HepG2 (cell line): ENCODE data around the gene NBEAL1. TPM values are rescaled to one million over a fixed set of nuclear protein-coding genes. Genes with fewer than 3 reads are reported as not detected.
A peak's percentile ranks its signal among the peaks of the same experiment; 100 is the strongest.

Source experiments
- HOXD1 ChIP-seq: sonication (generic); formaldehyde crosslinking; IDR thresholded peaks from 2 replicates; pipeline ENCODE4 v1.5.0; 2020; ENCODE audit warnings: missing genetic modification reagents
- MIXL1 ChIP-seq: IDR thresholded peaks from 2 replicates; pipeline ENCODE4 v1.6.1; 2016
- MTA1 ChIP-seq: sonication (generic); formaldehyde crosslinking; IDR thresholded peaks from 2 replicates; pipeline ENCODE4 v1.4.0; 2020; ENCODE audit warnings: missing genetic modification reagents, mild to moderate bottlenecking, borderline replicate concordance
- MYC ChIP-seq: sonication (generic); formaldehyde crosslinking; IDR thresholded peaks from 2 replicates; pipeline ENCODE4 v1.9.0; 2021; ENCODE audit warnings: missing genetic modification reagents, borderline replicate concordance
- NFRKB ChIP-seq: fragments of 450-650 bp; IDR thresholded peaks from 2 replicates; pipeline ENCODE4 v1.6.1; 2017
- NFYC ChIP-seq: IDR thresholded peaks from 2 replicates; pipeline ENCODE4 v1.6.1; 2016; ENCODE audit warnings: missing genetic modification reagents, missing compliant biosample characterization
- NONO ChIP-seq, 2 experiments: fragments of 450-650 bp in 1 of 2; sonication (generic) in 1 of 2; formaldehyde crosslinking in 1 of 2; IDR thresholded peaks in 1 of 2; conservative IDR thresholded peaks in 1 of 2; 2 replicates each; pipeline versions ENCODE4 v1.6.1 to v1.8.0; 2017 to 2022; ENCODE audit warnings: mild to moderate bottlenecking in 1 of 2, missing genetic modification reagents in 1 of 2, moderate library complexity in 1 of 2
- NR3C1 ChIP-seq: sonication (generic); formaldehyde crosslinking; IDR thresholded peaks from 2 replicates; pipeline ENCODE4 v1.4.0; 2020; ENCODE audit warnings: missing genetic modification reagents
- SNRNP70 ChIP-seq: fragments of 200-400 bp; formaldehyde crosslinking; IDR thresholded peaks from 2 replicates; pipeline ENCODE4 v1.6.1; 2017; ENCODE audit warnings: mild to moderate bottlenecking, low read depth, low read length, moderate library complexity
- ZNF256 ChIP-seq: sonication (generic); formaldehyde crosslinking; conservative IDR thresholded peaks from 2 replicates; pipeline ENCODE4 v1.4.0; 2020; ENCODE audit warnings: missing genetic modification reagents
- ZNF350 ChIP-seq: sonication (generic); formaldehyde crosslinking; IDR thresholded peaks from 2 replicates; pipeline ENCODE4 v1.4.0; 2020; ENCODE audit warnings: mild to moderate bottlenecking, low read depth, missing genetic modification reagents, borderline replicate concordance
- ZNF556 ChIP-seq: sonication (generic); formaldehyde crosslinking; IDR thresholded peaks from 2 replicates; pipeline ENCODE4 v1.4.0; 2020; ENCODE audit warnings: mild to moderate bottlenecking, missing genetic modification reagents, borderline replicate concordance
- ZSCAN22 ChIP-seq: sonication (generic); formaldehyde crosslinking; IDR thresholded peaks from 2 replicates; pipeline ENCODE4 v1.4.0; 2020; ENCODE audit warnings: mild to moderate bottlenecking, missing genetic modification reagents
- polyA plus RNA-seq, 8 experiments: library from polyadenylated mRNA; depleted of rRNA in 3 of 8; stranded (reverse) in 7 of 8; unstranded in 1 of 8; fragments of >200 nt; fragmentation: Illumina TruSeq in 4 of 8; extraction: Trizol in 4 of 8; gene quantifications; 2 replicates each; pipeline versions ENCODE4 v1.2.1 to v1.2.3, GENCODE V29; 2011 to 2016; ENCODE audit warnings: low read depth in 4 of 8, missing spikeins in 1 of 8, mixed read lengths in 1 of 8; ENCODE audit not compliant: insufficient read depth in 1 of 8
- total RNA-seq, 5 experiments: library from RNA; depleted of rRNA; stranded (reverse); fragments of >200 nt; fragmentation: Illumina TruSeq; extraction: Trizol; gene quantifications; 2 replicates each; pipeline ENCODE4 v1.2.3, GENCODE V29; 2016; ENCODE audit warnings: low read depth in 1 of 5
- TF ChIP-seq, protein P1 (sequence below): sonication (generic); formaldehyde crosslinking; IDR thresholded peaks from 2 replicates; pipeline ENCODE4 v1.4.0; 2020; ENCODE audit warnings: mild to moderate bottlenecking, missing genetic modification reagents
- TF ChIP-seq, protein P2 (sequence below): sonication (generic); formaldehyde crosslinking; IDR thresholded peaks from 2 replicates; pipeline ENCODE4 v1.4.0; 2020; ENCODE audit warnings: missing genetic modification reagents
- TF ChIP-seq, protein P3 (sequence below): sonication (generic); formaldehyde crosslinking; IDR thresholded peaks from 2 replicates; pipeline ENCODE4 v1.4.0; 2020; ENCODE audit warnings: missing genetic modification reagents, borderline replicate concordance
- TF ChIP-seq, protein P4 (sequence below): sonication (generic); formaldehyde crosslinking; IDR thresholded peaks from 2 replicates; pipeline ENCODE4 v1.5.0; 2020; ENCODE audit warnings: missing genetic modification reagents
- TF ChIP-seq, protein P5 (sequence below): IDR thresholded peaks from 2 replicates; pipeline ENCODE4 v1.6.1; 2016; ENCODE audit warnings: missing compliant biosample characterization, missing genetic modification reagents, borderline replicate concordance

NBEAL1 gene
- total and polyA plus RNA-seq, 2 of the 13 experiments (the other 11 are each of a cell fraction or from before 2014, with no cell fraction given): 6.4 to 15.7 TPM

DNA sequence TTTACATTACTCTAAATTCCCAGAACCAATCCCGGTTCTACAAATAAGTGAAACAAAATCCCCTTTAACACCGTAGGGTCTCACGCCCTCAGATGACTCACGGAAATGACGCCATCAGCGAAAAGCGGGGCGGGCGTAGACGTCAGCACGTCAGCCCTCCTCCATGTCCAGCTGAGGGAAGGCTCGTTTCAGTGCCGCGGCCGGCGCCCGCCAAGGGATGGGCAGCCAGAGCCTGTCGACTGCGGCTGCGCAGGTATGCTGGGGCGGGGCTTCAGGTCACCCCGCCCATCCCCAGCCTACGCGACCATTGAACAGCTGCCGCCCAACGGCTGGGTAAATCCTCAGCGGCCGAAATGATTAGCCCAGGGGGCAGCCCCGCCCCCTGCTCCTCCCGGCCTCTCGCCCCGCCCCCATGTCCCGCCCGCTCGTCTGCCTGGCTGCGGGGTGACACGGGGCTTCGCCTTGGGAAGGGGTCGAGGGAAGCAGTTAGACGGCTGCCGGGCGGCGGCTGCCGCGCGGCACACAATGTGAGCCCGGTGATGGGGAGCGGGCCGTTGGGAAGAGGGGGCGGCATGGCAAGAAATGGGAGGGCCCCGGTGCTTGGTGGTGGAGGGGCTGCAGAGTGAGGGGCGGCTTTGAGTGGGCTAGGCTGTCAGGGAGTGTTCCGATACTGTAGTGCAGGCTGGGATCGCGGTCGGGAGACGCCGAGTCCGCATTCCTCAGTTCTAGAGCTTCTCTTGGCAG, at the start of gene NBEAL1 (continued):
- TF ChIP-seq, protein P1, sequence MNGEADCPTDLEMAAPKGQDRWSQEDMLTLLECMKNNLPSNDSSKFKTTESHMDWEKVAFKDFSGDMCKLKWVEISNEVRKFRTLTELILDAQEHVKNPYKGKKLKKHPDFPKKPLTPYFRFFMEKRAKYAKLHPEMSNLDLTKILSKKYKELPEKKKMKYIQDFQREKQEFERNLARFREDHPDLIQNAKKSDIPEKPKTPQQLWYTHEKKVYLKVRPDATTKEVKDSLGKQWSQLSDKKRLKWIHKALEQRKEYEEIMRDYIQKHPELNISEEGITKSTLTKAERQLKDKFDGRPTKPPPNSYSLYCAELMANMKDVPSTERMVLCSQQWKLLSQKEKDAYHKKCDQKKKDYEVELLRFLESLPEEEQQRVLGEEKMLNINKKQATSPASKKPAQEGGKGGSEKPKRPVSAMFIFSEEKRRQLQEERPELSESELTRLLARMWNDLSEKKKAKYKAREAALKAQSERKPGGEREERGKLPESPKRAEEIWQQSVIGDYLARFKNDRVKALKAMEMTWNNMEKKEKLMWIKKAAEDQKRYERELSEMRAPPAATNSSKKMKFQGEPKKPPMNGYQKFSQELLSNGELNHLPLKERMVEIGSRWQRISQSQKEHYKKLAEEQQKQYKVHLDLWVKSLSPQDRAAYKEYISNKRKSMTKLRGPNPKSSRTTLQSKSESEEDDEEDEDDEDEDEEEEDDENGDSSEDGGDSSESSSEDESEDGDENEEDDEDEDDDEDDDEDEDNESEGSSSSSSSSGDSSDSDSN (CRISPR knock-in tag): peak; percentile 80; the same call in 1 of the 2 replicates
- TF ChIP-seq MTA1 (CRISPR knock-in tag) (peak; percentile 59; the same call in 1 of the 2 replicates), NONO (IDR thresholded peaks at IDR 0.05) (no peak), NONO (CRISPR knock-in tag; conservative IDR thresholded peaks at IDR 0.05) (peak; percentile 72; the same call in 1 of the 2 replicates), ZSCAN22 (CRISPR knock-in tag) (no peak), NR3C1 (no peak), ZNF256 (CRISPR knock-in tag) (no peak), ZNF556 (CRISPR knock-in tag) (no peak), MYC (peak; percentile 72; the same call in 1 of the 2 replicates), NFYC (peak; percentile 67), HOXD1 (CRISPR knock-in tag) (no peak), MIXL1 (peak; percentile 58; the same call in 1 of the 2 replicates), ZNF350 (CRISPR knock-in tag) (peak; percentile 83; the same call in 1 of the 2 replicates), SNRNP70 (no peak), NFRKB (no peak)
- TF ChIP-seq, protein P2, sequence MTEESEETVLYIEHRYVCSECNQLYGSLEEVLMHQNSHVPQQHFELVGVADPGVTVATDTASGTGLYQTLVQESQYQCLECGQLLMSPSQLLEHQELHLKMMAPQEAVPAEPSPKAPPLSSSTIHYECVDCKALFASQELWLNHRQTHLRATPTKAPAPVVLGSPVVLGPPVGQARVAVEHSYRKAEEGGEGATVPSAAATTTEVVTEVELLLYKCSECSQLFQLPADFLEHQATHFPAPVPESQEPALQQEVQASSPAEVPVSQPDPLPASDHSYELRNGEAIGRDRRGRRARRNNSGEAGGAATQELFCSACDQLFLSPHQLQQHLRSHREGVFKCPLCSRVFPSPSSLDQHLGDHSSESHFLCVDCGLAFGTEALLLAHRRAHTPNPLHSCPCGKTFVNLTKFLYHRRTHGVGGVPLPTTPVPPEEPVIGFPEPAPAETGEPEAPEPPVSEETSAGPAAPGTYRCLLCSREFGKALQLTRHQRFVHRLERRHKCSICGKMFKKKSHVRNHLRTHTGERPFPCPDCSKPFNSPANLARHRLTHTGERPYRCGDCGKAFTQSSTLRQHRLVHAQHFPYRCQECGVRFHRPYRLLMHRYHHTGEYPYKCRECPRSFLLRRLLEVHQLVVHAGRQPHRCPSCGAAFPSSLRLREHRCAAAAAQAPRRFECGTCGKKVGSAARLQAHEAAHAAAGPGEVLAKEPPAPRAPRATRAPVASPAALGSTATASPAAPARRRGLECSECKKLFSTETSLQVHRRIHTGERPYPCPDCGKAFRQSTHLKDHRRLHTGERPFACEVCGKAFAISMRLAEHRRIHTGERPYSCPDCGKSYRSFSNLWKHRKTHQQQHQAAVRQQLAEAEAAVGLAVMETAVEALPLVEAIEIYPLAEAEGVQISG: peak; percentile 70
- TF ChIP-seq, protein P3, sequence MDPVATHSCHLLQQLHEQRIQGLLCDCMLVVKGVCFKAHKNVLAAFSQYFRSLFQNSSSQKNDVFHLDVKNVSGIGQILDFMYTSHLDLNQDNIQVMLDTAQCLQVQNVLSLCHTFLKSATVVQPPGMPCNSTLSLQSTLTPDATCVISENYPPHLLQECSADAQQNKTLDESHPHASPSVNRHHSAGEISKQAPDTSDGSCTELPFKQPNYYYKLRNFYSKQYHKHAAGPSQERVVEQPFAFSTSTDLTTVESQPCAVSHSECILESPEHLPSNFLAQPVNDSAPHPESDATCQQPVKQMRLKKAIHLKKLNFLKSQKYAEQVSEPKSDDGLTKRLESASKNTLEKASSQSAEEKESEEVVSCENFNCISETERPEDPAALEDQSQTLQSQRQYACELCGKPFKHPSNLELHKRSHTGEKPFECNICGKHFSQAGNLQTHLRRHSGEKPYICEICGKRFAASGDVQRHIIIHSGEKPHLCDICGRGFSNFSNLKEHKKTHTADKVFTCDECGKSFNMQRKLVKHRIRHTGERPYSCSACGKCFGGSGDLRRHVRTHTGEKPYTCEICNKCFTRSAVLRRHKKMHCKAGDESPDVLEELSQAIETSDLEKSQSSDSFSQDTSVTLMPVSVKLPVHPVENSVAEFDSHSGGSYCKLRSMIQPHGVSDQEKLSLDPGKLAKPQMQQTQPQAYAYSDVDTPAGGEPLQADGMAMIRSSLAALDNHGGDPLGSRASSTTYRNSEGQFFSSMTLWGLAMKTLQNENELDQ: 0 out of 2 replicates have a peak, but pooled peaks have one; percentile 25
- TF ChIP-seq, protein P4, sequence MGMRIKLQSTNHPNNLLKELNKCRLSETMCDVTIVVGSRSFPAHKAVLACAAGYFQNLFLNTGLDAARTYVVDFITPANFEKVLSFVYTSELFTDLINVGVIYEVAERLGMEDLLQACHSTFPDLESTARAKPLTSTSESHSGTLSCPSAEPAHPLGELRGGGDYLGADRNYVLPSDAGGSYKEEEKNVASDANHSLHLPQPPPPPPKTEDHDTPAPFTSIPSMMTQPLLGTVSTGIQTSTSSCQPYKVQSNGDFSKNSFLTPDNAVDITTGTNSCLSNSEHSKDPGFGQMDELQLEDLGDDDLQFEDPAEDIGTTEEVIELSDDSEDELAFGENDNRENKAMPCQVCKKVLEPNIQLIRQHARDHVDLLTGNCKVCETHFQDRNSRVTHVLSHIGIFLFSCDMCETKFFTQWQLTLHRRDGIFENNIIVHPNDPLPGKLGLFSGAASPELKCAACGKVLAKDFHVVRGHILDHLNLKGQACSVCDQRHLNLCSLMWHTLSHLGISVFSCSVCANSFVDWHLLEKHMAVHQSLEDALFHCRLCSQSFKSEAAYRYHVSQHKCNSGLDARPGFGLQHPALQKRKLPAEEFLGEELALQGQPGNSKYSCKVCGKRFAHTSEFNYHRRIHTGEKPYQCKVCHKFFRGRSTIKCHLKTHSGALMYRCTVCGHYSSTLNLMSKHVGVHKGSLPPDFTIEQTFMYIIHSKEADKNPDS (CRISPR knock-in tag): no peak
- TF ChIP-seq, protein P5, sequence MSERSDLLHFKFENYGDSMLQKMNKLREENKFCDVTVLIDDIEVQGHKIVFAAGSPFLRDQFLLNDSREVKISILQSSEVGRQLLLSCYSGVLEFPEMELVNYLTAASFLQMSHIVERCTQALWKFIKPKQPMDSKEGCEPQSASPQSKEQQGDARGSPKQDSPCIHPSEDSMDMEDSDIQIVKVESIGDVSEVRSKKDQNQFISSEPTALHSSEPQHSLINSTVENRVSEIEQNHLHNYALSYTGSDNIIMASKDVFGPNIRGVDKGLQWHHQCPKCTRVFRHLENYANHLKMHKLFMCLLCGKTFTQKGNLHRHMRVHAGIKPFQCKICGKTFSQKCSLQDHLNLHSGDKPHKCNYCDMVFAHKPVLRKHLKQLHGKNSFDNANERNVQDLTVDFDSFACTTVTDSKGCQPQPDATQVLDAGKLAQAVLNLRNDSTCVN (CRISPR knock-in tag): peak; percentile 70; the same call in 1 of the 2 replicates
